ENCODE measurements around the gene MOGAT2. TPM values are rescaled to one million over a fixed set of nuclear protein-coding genes. Genes with fewer than 3 reads are reported as not detected.

Gene MOGAT2
- total RNA-seq, 1 experiment from 2014 or later, result 0.39 TPM

DNA sequence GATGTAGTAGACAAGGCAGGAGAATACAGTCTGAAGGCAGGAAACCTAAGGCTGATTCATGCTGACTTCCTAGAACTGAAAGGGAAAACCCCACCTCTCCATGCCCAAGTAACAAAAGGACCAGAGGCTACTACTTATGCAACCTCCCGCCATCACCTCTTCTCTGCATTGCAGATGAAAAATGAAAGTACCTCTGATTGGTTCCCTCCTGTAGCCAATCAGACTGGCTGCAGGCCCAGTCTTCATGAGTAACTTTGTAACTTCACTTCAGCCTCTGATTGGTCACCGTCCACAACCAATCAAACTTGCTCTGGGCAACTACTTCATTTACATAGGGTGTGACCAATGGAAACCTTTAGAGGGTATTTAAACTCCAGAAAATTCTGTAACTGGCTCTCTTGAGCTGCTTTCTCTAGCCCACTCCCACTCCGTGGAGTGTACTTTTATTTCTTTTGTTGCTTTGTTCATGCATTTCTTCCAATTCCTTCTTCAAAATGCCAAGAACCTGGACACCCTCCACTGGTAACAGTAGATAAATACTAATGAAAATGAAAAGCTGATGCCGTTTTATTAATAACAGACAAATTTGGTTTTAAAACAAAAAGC is 43.6 kb upstream of the MOGAT2 start:
- H3K4me3 Mint-ChIP-seq (ENCODE audit: unreplicated experiment), result no peak overlapping the region
- no peak overlapping the region for H3K27ac Mint-ChIP-seq (ENCODE audit: unreplicated experiment)
- Histone ChIP-seq H3K9me3 (peaks cover 14% of the 10 kb centered on the region), H3K27me3 (replicated peaks; ENCODE audit: control insufficient read depth, insufficient read depth, low read length) (no peaks in the 10 kb centered on the region), H3K4me1 (peaks cover 3% of the 10 kb centered on the region; the same call in 1 of the 2 replicates), H3K36me3 (ENCODE audit: control insufficient read depth, insufficient read depth, low read length) (no peaks in the 10 kb centered on the region), H3K4me3 (ENCODE audit: low read depth, low read length) (no peak overlapping the region)
- intact Hi-C loops (cut with micrococcal nuclease; ENCODE audit: unreplicated experiment), result no loop called here
- BruUV-seq (replicated peaks), result no TSS peak
- H3K36me3 Mint-ChIP-seq (ENCODE audit: insufficient read depth, unreplicated experiment), result peaks cover 6% of the 10 kb centered on the region
- H3K27me3 Mint-ChIP-seq (ENCODE audit: insufficient read depth, unreplicated experiment), result no peaks in the 10 kb centered on the region
- ChIA-PET CTCF (no interaction called here), POLR2A (no interaction called here)
- peak; percentile 39 to 78 for DNase-seq
- no peaks in the 10 kb centered on the region for H3K4me1 Mint-ChIP-seq (ENCODE audit: low read depth, unreplicated experiment)
- H3K9me3 Mint-ChIP-seq (ENCODE audit: unreplicated experiment), result no peaks in the 10 kb centered on the region
- TF ChIP-seq, protein P1, sequence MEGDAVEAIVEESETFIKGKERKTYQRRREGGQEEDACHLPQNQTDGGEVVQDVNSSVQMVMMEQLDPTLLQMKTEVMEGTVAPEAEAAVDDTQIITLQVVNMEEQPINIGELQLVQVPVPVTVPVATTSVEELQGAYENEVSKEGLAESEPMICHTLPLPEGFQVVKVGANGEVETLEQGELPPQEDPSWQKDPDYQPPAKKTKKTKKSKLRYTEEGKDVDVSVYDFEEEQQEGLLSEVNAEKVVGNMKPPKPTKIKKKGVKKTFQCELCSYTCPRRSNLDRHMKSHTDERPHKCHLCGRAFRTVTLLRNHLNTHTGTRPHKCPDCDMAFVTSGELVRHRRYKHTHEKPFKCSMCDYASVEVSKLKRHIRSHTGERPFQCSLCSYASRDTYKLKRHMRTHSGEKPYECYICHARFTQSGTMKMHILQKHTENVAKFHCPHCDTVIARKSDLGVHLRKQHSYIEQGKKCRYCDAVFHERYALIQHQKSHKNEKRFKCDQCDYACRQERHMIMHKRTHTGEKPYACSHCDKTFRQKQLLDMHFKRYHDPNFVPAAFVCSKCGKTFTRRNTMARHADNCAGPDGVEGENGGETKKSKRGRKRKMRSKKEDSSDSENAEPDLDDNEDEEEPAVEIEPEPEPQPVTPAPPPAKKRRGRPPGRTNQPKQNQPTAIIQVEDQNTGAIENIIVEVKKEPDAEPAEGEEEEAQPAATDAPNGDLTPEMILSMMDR (IDR thresholded peaks at IDR 0.05; ENCODE audit: insufficient read depth in 1 of 2, low read depth in 1 of 2, low read length in 1 of 2, severe bottlenecking in 1 of 2, unreplicated experiment in 1 of 2), result no peak

DNA sequence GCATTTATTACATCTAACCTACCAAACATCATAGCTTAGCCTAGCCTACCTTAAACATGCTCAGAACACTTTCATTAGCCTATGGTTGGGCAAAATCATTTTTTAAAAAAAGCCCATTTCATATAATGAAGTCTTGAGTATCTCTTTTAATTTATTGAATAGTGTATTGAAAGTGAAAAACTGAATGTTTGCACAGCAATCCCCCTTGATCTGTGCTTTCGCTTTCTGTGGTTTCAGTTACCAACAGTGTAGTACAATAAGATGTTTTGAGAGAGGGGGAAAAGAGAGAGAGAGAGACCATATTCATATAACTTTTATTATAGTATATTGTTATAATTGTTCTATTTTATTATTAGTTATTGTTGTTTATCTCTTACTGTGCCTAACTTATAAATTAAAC is 40.4 kb upstream of the MOGAT2 start:
- no TSS peak for BruUV-seq (replicated peaks)
- H3K4me3 Mint-ChIP-seq (ENCODE audit: unreplicated experiment), result no peak overlapping the region
- H3K9me3 ChIP-seq, result peaks cover 14% of the 10 kb centered on the region
- no peaks in the 10 kb centered on the region for H3K9me3 Mint-ChIP-seq (ENCODE audit: unreplicated experiment)
- no peaks in the 10 kb centered on the region for H3K4me1 Mint-ChIP-seq (ENCODE audit: low read depth, unreplicated experiment)
- no peaks in the 10 kb centered on the region for H3K36me3 Mint-ChIP-seq (ENCODE audit: insufficient read depth, unreplicated experiment)
- ChIA-PET POLR2A (no interaction called here), CTCF (no interaction called here)
- TF ChIP-seq, protein P1 (IDR thresholded peaks at IDR 0.05; ENCODE audit: insufficient read depth in 1 of 2, low read depth in 1 of 2, low read length in 1 of 2, severe bottlenecking in 1 of 2, unreplicated experiment in 1 of 2), result no peak
- no peaks in the 10 kb centered on the region for H3K36me3 ChIP-seq (ENCODE audit: control insufficient read depth, insufficient read depth, low read length)
- intact Hi-C loops (cut with micrococcal nuclease; ENCODE audit: unreplicated experiment), result no loop called here
- H3K4me1 ChIP-seq, result no peaks in the 10 kb centered on the region
- no peaks in the 10 kb centered on the region for H3K27me3 Mint-ChIP-seq (ENCODE audit: insufficient read depth, unreplicated experiment)
- no peak overlapping the region for H3K4me3 ChIP-seq (ENCODE audit: low read depth, low read length)
- no peaks in the 10 kb centered on the region for H3K27me3 ChIP-seq (replicated peaks; ENCODE audit: control insufficient read depth, insufficient read depth, low read length)
- H3K27ac Mint-ChIP-seq (ENCODE audit: unreplicated experiment), result no peak overlapping the region
- no peak for DNase-seq

DNA sequence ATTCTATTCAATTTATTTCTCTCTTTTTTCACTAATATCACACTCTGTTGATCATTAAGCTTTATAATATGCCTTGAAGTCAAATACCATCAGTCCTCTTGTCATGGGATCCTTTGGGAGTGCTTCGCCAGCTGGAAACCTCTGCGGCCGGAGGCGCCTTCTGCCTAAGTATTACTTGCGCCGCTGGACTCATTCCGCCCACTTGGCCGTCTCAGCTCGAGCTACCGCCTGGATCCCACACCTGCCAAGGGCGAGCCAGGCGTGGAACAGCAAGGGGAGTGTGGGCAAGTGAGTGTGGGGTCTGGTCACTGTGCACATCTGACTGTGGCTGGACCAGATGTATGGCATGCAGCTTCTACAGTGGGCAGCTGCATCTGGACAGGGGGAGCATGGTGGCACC is 39.7 kb upstream of the MOGAT2 start:
- Mint-ChIP-seq H3K9me3 (ENCODE audit: unreplicated experiment) (peaks cover 6% of the 10 kb centered on the region), H3K27me3 (ENCODE audit: insufficient read depth, unreplicated experiment) (no peaks in the 10 kb centered on the region), H3K4me1 (ENCODE audit: low read depth, unreplicated experiment) (no peaks in the 10 kb centered on the region), H3K36me3 (ENCODE audit: insufficient read depth, unreplicated experiment) (no peaks in the 10 kb centered on the region), H3K4me3 (ENCODE audit: unreplicated experiment) (no peak overlapping the region), H3K27ac (ENCODE audit: unreplicated experiment) (no peak overlapping the region)
- Histone ChIP-seq H3K27me3 (replicated peaks; ENCODE audit: control insufficient read depth, insufficient read depth, low read length) (no peaks in the 10 kb centered on the region), H3K36me3 (ENCODE audit: control insufficient read depth, insufficient read depth, low read length) (no peaks in the 10 kb centered on the region), H3K9me3 (peaks cover 14% of the 10 kb centered on the region), H3K4me1 (no peaks in the 10 kb centered on the region), H3K4me3 (ENCODE audit: low read depth, low read length) (no peak overlapping the region)
- DNase-seq, result no peak
- ChIA-PET POLR2A (no interaction called here), CTCF (interaction anchor here (0.6 kb wide), 3 partner anchors 18 to 288 kb away, joined by 4 read pairs; no protein-coding TSS in a partner anchor)
- TF ChIP-seq, protein P1 (IDR thresholded peaks at IDR 0.05; ENCODE audit: insufficient read depth in 1 of 2, low read depth in 1 of 2, low read length in 1 of 2, severe bottlenecking in 1 of 2, unreplicated experiment in 1 of 2), result no peak
- intact Hi-C loops (cut with micrococcal nuclease; ENCODE audit: unreplicated experiment), result no loop called here
- no TSS peak for BruUV-seq (replicated peaks)
